GM23338 (cell line): ENCODE measurements around the gene CATSPERD. TPM values are rescaled to one million over a fixed set of nuclear protein-coding genes. Genes with fewer than 3 reads are reported as not detected.

ENCODE experiments used
- ZNF114 ChIP-seq: fragments of 250-450 bp; sonication (Bioruptor Pico); IDR thresholded peaks from 2 replicates; pipeline ENCODE4 v1.5.0; 2020; ENCODE audit warnings: mild to moderate bottlenecking, moderate library complexity
- ZNF331 ChIP-seq: fragments of 250-450 bp; sonication (Bioruptor Pico); IDR thresholded peaks from 2 replicates; pipeline ENCODE4 v1.5.0; 2020; ENCODE audit warnings: low read depth, mild to moderate bottlenecking, moderate library complexity
- polyA plus RNA-seq: library from polyadenylated mRNA; unstranded; fragments of >200 nt; fragmentation: Nextera tagmentation; extraction: Ambion mirVana; gene quantifications from 2 replicates; pipeline ENCODE4 v1.2.1, GENCODE V29; 2016
- total RNA-seq: library from RNA; depleted of rRNA; stranded (reverse); fragments of >200 nt; shearing (Covaris generic); gene quantifications from 2 replicates; pipeline ENCODE4 v1.2.3, GENCODE V29; 2014
- TF ChIP-seq, protein P1 (sequence below): IDR thresholded peaks from one replicate; pipeline ENCODE4 v1.6.1; 2018; ENCODE audit warnings: antibody characterized with exemption; ENCODE audit not compliant: unreplicated experiment
- TF ChIP-seq, protein P2 (sequence below): fragments of 250-450 bp; sonication (Bioruptor Pico); IDR thresholded peaks from 2 replicates; pipeline ENCODE4 v1.5.0; 2020; ENCODE audit warnings: mild to moderate bottlenecking, moderate library complexity
- TF ChIP-seq, protein P3 (sequence below): IDR thresholded peaks from 2 replicates; pipeline ENCODE4 v1.6.1; 2016; ENCODE audit warnings: antibody characterized with exemption

Gene CATSPERD
- total and polyA plus RNA-seq, 2 experiments from 2014 or later, result 0.17 TPM; not detected in 1

DNA sequence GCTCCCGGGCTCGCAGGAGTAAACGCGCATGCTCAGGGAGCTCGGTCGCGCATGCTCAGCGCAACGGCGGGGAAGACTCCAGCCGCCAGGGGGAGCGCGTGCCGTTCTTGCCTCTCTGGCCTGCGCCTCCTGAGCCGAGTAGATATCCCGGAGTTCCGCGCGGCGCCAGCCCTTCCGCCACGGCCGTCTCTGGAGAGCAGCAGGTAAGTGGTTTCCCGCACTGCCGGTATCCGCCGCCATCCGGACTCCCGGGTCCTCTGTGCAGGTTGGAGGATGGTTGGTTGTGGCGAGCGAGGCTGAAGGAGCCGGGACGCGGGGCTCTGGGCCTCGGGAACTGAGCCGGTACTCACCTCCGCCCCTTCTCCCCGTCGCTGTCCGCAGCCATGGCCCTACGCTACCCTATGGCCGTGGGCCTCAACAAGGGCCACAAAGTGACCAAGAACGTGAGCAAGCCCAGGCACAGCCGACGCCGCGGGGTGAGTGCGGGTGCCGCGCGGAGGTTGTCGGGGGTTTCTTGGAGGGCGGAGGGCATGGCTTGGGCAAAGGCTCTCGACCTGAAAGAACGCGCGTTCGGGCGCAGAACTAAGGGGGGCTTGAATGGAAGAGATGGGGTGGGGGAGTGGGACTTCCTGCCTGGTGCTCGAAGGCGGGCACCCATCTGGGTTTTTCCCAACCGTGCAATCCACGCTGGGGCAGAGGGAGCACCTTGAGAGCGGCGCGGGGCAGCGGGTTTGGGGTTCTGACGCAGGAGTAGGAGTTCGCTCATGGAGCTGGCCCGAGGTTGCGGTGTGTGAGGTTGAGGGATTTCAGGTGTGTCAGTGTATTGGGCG, 30.1 kb upstream of the CATSPERD start, which contains the start of gene RPL36 (continued):
- TF ChIP-seq, protein P1, sequence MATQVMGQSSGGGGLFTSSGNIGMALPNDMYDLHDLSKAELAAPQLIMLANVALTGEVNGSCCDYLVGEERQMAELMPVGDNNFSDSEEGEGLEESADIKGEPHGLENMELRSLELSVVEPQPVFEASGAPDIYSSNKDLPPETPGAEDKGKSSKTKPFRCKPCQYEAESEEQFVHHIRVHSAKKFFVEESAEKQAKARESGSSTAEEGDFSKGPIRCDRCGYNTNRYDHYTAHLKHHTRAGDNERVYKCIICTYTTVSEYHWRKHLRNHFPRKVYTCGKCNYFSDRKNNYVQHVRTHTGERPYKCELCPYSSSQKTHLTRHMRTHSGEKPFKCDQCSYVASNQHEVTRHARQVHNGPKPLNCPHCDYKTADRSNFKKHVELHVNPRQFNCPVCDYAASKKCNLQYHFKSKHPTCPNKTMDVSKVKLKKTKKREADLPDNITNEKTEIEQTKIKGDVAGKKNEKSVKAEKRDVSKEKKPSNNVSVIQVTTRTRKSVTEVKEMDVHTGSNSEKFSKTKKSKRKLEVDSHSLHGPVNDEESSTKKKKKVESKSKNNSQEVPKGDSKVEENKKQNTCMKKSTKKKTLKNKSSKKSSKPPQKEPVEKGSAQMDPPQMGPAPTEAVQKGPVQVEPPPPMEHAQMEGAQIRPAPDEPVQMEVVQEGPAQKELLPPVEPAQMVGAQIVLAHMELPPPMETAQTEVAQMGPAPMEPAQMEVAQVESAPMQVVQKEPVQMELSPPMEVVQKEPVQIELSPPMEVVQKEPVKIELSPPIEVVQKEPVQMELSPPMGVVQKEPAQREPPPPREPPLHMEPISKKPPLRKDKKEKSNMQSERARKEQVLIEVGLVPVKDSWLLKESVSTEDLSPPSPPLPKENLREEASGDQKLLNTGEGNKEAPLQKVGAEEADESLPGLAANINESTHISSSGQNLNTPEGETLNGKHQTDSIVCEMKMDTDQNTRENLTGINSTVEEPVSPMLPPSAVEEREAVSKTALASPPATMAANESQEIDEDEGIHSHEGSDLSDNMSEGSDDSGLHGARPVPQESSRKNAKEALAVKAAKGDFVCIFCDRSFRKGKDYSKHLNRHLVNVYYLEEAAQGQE, result no peak
- TF ChIP-seq, protein P2, sequence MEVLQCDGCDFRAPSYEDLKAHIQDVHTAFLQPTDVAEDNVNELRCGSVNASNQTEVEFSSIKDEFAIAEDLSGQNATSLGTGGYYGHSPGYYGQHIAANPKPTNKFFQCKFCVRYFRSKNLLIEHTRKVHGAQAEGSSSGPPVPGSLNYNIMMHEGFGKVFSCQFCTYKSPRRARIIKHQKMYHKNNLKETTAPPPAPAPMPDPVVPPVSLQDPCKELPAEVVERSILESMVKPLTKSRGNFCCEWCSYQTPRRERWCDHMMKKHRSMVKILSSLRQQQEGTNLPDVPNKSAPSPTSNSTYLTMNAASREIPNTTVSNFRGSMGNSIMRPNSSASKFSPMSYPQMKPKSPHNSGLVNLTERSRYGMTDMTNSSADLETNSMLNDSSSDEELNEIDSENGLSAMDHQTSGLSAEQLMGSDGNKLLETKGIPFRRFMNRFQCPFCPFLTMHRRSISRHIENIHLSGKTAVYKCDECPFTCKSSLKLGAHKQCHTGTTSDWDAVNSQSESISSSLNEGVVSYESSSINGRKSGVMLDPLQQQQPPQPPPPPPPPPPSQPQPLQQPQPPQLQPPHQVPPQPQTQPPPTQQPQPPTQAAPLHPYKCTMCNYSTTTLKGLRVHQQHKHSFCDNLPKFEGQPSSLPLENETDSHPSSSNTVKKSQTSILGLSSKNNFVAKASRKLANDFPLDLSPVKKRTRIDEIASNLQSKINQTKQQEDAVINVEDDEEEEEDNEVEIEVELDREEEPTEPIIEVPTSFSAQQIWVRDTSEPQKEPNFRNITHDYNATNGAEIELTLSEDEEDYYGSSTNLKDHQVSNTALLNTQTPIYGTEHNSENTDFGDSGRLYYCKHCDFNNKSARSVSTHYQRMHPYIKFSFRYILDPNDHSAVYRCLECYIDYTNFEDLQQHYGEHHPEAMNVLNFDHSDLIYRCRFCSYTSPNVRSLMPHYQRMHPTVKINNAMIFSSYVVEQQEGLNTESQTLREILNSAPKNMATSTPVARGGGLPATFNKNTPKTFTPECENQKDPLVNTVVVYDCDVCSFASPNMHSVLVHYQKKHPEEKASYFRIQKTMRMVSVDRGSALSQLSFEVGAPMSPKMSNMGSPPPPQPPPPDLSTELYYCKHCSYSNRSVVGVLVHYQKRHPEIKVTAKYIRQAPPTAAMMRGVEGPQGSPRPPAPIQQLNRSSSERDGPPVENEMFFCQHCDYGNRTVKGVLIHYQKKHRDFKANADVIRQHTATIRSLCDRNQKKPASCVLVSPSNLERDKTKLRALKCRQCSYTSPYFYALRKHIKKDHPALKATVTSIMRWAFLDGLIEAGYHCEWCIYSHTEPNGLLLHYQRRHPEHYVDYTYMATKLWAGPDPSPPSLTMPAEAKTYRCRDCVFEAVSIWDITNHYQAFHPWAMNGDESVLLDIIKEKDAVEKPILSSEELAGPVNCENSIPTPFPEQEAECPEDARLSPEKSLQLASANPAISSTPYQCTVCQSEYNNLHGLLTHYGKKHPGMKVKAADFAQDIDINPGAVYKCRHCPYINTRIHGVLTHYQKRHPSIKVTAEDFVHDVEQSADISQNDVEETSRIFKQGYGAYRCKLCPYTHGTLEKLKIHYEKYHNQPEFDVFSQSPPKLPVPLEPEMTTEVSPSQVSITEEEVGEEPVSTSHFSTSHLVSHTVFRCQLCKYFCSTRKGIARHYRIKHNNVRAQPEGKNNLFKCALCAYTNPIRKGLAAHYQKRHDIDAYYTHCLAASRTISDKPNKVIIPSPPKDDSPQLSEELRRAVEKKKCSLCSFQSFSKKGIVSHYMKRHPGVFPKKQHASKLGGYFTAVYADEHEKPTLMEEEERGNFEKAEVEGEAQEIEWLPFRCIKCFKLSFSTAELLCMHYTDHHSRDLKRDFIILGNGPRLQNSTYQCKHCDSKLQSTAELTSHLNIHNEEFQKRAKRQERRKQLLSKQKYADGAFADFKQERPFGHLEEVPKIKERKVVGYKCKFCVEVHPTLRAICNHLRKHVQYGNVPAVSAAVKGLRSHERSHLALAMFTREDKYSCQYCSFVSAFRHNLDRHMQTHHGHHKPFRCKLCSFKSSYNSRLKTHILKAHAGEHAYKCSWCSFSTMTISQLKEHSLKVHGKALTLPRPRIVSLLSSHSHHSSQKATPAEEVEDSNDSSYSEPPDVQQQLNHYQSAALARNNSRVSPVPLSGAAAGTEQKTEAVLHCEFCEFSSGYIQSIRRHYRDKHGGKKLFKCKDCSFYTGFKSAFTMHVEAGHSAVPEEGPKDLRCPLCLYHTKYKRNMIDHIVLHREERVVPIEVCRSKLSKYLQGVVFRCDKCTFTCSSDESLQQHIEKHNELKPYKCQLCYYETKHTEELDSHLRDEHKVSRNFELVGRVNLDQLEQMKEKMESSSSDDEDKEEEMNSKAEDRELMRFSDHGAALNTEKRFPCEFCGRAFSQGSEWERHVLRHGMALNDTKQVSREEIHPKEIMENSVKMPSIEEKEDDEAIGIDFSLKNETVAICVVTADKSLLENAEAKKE (CRISPR knock-in tag), result no peak
- TF ChIP-seq, protein P3, sequence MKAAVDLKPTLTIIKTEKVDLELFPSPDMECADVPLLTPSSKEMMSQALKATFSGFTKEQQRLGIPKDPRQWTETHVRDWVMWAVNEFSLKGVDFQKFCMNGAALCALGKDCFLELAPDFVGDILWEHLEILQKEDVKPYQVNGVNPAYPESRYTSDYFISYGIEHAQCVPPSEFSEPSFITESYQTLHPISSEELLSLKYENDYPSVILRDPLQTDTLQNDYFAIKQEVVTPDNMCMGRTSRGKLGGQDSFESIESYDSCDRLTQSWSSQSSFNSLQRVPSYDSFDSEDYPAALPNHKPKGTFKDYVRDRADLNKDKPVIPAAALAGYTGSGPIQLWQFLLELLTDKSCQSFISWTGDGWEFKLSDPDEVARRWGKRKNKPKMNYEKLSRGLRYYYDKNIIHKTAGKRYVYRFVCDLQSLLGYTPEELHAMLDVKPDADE, result peak; percentile 87
- no peak for TF ChIP-seq ZNF114 (CRISPR knock-in tag)
- no peak for TF ChIP-seq ZNF331
